Stimulated activated CD8-positive, alpha-beta memory T cell treated with anti-CD3 and anti-CD28 coated beads, Interleukin-7, amount 100 ng/mL, for 24 hours (primary cell): ENCODE data around the gene VCP.

Experiments used
- DNase-seq: peaks from one replicate; pipeline ENCODE4 v3.0.0-alpha.2; 2020; ENCODE audit warnings: low read depth

The VCP gene

DNA sequence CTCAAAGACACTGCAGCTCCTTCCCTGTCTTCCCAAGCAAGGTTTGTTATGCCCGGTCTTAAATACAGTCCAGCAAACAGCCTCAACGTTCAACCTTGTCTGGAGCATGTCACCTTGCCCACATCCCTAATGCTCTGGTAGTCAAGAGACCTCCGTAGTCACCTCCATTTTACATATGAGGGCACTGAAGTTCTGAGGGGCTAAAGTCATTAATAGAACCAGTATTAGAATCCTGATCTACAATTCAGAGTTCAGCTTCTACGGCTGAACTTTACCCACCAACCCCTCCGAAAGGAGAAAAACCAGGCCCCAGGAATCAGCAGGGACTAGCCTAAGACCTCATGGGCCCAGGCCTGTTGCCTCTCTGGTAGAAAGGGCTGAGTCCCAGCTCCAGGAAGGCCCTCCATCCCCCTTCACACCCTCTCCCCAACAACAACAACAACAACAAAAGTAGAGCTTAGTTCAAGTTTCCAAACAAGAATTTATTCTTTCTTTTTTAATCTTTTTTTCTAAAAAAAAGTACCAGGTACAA, 31.3 kb upstream of the VCP start:
- no peak for DNase-seq

DNA sequence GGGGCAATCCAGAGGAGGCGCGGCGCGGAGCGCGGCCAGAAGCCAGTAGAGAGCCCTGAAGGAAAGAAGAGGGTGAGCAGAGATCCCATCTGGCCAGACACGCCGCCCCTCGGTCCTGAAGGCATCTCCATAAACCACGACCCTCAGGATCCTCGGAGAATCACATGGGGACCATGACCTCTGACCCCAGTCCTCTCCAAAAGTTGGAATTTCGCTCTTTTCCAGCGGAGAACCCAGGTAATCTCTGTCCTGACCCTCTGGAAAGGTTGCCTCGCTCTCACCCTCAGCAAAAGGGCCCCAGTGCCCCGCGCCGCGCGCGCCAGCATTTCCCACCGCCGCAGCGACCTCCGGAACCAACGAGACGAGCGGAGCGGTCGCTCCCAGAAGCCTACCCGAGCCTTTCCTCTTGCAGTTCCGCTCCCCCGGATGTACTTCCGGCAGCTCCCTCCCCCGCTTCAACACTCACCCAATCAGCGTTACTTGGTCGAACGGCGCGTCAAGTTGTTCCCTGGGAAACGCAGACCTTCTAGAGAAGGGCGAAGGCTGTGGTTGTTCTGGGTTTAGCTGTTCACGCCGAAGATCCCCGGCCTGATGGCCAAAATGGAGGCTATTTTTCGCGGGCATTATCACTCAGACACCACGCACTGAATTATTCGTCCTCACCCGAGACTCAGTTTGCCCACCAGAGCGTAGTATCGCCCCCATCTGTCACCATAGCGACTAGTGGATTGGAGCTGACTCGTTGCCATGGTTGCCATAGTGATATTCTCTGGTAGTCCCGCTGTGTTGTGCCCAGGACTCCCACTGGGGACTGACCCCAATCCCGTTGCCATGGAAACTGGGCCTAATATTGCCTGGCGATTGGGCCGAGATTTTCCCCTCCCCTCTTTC, 30.6 kb upstream of the VCP start, which contains the start of gene STOML2:
STOML2 (minus strand) TSS at position 363 of the 891 bp plus-strand sequence; CDS start at position 326, 37 bp downstream.
- peak; percentile 85 for DNase-seq

DNA sequence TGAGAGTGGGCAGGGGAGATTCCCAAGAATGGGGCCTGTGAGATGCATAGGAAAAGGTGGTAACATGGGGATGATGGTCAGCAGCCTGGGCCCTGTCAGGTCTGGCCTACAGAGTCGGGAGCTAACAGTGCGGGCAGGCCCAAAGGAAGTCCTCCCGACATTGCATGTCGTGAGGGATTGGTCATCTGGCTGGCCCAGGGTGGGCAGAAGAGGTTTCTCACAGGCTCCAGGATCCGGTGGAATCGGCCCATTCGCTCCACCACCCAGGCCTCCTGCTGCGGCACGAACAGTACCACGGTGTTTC, 30.0 kb upstream of the VCP start:
- DNase-seq, result no peak

DNA sequence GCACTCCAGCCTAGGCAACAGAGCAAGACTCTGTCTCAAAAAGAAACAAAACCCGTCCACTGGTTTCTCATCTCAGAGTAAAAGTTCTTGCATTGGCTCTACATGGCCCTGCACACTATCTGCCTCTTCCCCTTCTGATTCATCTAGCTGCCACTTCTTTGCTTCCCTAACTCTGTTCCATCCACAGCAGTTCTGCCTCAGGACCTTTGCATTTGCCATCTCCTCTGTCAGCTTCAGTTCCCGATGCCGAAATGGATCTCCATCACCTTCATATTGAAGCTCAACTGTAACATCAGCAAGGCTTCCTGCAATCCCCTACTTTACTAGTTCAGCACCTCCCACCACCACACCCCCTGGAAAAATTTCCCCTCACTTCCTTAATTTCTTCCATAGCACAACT, 25.1 kb upstream of the VCP start:
- DNase-seq, result no peak

DNA sequence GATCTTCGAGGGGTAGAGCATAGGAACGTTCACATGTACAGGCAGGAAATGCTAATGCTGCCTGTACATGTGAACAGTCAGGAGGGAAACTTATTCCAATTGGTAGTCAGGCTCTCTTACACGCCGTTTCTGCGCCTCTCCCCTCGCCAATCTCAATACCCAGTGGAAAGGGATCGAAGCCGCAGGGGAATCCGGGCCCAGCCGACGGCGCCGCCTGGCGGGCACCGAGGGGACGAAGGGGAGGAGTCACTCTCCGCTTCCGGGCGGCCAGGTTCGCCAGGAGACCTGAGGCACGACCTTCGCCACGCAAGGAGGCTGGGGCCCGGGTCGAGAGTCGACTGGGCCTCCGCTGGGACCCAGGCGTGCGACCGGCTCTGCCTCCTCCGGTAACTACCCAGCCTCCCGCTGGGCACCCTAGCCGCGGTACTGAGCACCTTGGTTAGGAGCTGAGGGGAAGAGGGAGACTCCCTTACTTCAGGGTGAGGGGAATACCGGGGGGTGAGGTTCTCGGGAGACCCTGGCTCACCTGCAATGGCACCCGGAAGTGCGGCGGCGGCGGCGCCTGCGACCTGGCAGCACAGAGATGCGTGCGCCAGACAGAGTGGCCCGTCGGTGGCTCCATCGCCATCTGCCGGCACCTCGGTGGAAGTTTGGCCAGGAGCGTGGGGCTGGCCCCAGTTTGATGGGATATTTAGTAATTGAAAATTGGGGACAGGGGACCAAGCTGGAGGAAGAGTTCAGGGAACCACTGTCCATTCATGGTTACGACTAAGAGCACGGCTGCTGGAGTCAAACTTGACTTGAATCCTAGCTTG, 23.8 kb upstream of the VCP start, which contains the start of gene PIGO:
PIGO (minus strand) TSS at position 557 of the 815 bp plus-strand sequence. CDS start 1,026 bp downstream, outside the sequence.
- DNase-seq, result peak; percentile 73

DNA sequence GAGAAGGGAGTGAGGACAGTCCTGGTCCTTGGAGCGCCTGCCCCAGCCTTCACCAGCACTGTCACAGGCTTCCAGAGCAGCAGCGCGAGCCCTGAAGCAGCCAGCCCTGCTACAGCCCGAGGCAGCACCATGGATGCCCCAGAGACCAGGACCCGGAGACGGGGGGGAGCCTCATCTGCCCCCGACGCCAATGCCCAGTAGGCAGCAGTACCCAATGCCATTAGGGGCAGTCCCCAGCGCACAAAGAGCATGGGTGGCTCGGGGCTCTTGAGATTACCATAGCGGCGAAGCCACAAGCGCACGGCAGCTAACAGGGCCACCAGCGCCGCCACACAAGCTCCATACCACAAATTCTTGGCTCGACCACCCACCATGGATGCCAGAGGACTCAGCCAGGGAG, 19.1 kb upstream of the VCP start:
- no peak for DNase-seq

DNA sequence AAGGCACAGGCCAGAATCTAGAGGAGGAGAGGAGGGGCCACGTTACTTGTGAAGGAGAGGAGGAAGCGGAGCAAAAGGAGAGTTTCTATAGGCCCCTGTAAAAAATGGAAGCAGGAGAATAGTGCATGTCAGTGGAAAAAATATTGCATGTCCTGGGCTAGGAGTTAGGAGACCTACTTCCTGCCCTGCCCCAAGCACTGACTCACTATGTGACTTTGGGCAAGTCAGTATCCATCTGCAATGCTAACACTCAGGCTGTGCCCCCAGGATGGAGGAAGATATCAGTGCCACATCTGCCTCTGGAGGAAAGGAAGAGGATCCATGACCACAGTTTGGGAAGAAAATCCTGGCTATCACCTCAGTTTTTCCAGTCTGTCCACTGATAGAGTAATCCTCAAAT, 17.0 kb upstream of the VCP start:
- no peak for DNase-seq

DNA sequence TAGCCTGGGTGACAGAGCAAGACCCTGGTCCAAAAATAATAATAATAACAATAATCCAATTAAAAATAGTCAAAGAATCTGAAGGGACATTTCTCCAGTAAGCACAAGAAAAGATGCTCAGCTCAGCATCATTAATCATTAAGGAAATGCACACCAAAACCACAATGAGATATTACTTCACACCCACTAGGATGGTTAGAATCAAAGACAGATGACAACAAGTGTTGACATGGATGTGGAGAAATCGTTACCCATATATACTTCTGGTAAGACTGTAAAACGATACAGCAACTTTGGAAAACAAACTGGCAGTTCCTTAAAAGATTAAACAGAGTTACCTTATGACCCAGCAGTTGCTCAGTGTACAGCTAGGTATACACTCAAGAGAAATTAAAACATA, 12.7 kb upstream of the VCP start:
- DNase-seq, result no peak

DNA sequence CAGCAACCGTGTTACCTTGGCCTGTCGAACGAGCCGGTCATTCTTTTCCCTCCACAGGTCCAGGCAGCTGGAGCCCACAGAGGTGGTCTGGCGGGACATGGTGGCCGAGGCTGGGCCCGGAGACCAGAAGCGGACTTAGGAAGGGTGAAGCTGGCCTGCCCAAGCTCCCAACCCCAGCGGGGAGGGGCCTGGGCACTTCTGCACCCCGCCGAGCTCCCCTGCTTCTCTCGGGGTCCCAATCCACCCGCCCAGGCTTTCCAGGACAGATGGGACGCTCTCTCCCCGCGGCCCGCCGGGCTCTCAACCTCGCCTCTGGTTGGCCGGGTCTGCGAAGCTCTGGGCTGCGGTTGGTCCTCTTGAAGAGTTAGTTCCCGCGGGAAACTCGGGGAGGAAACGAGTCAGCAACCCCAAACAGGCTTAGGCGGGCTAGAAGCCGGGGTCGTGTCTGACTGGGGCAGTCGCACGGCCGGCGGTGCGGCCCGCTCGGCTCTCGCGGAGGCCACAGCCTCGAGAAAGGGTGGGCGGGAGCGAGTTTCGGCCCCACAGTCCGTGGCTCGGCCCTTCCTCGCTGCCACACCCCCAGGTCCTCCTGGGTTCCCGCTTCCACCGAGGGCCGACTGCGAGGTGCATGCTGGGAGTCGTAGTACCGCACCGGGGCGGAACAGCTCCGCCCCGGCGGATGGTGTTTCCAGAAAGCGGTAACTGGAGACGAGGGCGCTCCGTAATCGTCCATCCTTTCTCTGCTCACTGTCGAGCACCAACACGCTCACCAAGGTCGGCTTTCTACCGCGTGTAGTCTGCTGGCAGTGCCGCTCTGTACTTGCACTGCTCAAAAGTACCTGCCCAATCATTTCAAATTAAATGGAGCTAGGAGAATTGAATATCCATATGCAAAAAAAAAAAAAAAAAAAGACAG, 7.3 kb upstream of the VCP start, which contains the start of gene FANCG:
FANCG (minus strand) TSS at position 517 of the 916 bp plus-strand sequence; CDS start at position 99, 418 bp downstream.
- peak; percentile 69 for DNase-seq

DNA sequence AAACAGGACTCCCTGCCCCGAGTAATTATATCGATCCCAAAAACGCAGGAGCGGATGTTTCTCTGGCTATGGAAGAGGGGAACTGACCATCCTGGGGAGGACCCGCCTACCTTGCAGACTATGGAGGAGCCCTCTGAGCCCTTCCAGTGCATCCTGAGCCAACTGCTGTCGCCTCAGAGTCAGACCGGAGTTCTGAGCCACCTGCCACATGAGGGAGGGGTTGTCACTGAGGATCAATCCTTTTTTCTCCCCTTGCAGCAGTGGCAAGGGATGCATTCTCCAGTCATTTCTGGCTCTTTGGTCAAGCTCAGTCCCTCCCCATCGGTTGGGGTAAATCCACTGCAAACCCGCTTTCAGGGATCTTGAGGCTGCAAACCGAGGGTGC, 6.6 kb upstream of the VCP start:
- no peak for DNase-seq

DNA sequence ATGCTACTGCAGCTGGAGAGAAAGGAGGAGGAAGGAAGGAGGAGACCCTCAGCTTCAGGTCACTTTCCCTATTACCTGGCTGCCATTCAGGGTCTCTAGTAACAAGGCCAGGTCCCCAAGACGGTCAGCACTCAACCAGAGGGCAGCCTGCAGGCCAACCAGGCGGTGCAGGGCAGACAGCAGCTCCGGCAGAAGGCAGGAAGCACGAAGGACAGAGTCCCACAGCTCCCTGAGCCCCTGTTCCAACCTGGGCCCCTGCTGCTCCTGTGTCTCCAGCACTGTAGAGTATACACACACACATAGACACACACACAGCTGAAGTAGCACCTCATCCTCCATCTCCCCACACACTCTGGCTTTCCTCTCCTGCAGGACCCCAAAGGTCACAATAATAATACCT, 5.6 kb upstream of the VCP start:
- no peak for DNase-seq

DNA sequence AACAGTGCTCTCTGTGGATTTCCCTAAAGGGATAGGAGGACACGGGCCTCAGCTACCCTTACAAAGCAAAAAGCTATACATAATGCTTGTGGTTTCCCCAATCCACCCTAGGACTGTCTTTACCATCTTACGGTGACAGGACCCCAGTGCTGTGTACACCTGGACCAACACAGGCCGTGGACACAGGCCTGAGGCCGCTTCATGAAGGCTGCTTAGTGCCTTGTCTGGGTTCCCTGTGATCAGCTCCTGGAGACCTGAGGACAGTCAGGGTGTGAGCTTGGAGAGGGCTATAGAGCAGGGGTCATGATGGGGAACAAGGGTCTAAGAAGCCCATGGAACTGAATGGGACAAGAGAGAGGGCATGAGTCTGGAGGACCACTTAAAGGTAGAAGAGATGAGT, 4.4 kb upstream of the VCP start:
- DNase-seq, result no peak

DNA sequence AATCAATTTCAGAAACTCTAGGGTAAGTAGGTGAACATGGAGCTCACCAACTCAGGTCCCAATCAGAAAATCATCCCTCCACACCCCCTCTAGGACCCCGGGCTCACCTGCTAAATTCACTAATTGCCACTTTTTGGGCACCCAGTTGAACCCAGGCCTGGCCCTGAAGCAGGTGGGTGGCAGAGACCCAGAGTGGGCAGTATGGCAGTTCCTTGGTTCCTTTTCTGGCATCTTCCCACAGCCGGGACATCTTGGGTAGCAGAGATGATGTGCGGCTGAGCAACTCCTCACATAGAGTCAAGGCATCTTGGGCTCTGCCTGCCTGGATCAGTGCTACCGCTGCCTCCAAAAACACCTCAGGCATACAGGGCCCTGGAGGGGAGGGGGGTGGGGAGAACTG, 2.9 kb upstream of the VCP start:
- no peak for DNase-seq

DNA sequence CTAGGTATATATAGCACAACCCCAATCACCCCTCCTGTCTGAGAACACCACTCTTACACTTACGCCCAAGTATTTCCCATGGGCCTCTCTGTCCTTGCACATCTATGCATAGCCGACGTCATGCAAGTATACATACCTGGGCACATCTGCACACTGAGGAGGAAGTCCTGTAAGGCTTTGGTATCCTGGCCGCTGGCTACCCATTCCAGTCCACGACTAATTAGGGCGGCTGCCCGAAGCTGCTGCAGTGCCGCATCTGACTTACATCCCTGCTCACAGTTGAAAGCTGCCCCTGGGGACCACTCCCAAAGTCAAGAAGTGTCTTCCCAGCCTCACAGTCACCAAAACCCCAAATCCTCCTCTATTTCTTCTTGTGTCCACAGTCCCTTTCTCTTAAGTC, 2.4 kb upstream of the VCP start:
- DNase-seq, result no peak

DNA sequence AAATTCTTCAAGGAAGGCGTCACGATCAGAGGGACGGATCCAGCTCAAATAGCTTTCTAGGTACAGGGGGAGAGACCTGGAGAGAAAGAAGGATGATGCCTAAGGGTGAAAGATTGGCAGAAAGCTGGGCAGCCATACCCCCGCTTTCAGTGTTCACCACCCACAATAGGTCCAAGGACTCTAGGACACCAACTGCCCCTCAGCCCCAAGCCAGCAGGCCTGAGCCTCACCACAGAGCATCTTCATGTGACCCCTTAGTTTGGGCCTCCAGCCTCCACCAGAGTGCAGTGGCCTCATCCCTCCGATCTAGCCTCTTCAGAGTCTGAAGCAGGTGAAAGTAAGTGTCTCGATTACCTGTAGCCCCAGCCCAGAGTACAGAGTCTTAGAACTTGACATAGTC, 1.7 kb upstream of the VCP start:
- DNase-seq, result no peak

DNA sequence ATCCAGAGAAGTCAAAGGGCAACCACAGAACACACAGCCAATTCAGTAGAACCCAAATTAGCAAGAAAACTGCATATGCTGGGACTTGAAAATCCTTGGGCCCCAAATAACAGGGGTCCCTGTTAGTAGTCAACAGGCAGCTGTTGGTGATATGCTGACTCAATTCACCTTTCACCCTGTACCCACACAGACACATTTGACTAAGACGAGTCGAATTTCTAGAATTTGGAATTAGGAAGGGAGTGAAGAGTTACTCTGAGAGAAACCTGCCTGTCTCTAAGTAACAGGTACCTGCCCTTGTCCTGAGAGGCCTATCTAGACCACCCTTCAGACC, 821 bp upstream of the VCP start:
- DNase-seq, result no peak

DNA sequence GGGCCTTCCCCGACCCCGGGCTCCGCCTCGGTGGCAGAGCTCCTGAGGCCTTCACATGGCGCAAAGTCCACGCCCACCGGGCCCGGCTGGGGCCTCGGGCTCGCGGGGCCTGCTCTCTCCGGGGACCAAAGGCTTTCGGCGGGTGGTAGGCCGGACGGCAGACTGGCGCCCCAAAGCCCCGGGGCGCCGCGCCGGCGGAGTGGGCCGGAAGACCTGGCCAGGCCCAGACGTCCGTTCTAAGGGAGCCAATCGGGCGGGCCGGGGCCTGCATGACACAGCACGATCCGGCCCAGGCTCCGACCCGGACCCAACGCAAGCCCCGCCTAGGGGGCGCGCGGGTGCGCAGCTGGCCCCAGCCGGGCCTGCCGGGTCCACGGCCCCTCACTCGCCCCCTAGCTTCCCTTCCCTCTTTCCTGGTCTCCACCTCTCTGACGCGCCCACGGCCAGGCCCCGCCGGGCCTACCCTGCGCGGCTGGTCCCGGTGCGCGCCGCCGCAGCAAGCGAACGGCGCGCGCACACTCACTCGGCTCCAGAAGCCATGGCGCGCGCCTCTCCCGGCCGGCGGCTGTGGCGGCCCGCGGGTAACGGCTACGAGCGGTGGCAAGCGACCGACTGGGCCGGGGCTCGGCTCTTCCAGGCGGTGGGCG, 488 bp downstream of the VCP start:
- peak; percentile 33 for DNase-seq

DNA sequence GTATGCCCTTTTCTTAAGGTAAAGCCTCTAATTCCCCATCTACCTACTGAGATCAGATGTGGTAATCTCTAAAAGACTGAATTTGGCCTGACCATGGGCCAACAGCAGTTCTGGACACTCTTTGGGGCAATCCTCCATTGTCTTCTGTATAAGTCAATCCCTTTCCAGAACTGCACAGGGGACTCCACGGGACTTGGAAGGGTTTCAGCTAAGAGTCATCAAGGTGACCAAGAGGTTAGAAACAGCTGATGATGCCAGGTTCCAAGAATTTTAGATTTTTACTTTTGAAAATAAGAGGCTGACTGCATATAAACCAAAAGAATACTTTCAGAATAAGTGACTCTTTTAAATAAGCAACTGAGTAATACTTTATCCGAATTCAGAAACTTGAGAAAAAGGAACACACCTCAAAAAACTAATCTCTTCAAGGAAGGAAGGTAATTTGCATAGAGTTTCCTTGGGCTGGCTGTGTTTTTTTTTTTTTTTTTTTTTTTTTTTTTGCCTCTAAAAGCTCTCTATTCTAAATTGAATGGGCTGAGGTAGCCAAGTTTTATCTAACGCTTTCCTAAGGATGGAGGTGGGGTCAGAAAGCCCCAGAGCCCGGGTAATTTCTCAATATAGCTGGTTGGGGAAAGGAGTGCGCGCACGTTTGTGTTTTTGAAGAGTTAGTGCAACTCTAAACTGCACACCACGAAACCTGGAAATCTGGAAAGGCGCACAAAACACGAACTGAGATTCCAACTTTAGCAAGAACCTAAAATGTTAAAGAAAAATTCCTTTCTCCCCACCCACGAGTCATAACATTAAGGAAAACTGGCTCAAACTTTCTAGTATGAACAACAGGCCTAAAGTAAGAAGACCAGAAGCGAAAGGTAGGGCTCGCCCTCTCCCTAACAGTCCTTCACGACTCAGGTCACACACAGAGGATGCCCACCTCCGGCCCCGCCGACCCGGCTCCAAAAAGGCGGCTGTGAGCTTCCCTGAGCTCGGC, 1.3 kb downstream of the VCP start:
- no peak for DNase-seq

DNA sequence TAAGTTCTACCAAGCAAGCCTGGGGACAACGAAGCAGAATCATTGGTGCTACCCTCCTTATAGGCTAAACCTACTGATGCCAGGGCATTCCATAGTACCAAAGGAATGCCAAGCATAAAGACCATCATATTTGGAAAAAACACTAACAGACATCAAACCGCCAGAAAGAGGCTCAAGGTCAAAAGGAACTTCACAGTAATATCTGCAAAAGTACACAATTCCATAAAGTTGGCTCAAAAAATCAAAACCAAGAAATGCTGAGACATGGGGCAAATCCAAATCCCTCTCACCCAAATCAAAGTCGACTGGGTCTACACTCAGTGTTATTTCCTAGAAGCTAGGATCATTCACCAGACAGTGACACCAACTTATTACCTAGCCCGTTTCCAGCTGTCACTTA, 3.4 kb downstream of the VCP start:
- DNase-seq, result no peak

DNA sequence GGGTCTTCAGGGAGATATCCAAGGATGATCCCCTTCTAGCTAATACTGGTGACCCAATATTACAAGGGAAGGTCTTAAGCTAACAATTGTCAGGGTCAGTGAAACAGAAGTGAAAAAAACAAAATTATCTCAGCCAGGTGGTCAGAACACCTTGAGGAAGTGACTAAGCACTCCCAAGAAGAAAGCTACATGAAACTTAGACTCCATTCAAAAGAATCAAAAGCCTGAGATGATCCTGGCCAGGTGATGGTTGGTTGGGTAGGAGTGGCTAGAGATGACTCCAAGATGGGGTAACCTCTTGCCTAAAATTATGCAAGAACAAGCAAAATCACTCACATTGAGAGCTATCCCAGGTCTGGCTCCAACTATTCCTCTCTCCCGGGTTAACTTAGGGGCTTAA, 5.4 kb downstream of the VCP start:
- no peak for DNase-seq
